Measurements from ENCODE around the gene KLHL29.

KLHL29 gene

GRCh38 chr2:23478933-23479683, 94.1 kb downstream of the KLHL29 start:
- DNase-seq = no peak

GRCh38 chr2:23480957-23481797, 96.2 kb downstream of the KLHL29 start:
- DNase-seq = no peak

GRCh38 chr2:23482188-23482587, 97.2 kb downstream of the KLHL29 start:
- no peak for DNase-seq

GRCh38 chr2:23482607-23483006, 97.6 kb downstream of the KLHL29 start:
- no peak for DNase-seq

GRCh38 chr2:23483791-23484190, 98.8 kb downstream of the KLHL29 start:
- peak; percentile 19 for DNase-seq

- DNase-seq = no peak
Measured at GRCh38 chr2:23484275-23484674, 99.3 kb downstream of the KLHL29 start.

GRCh38 chr2:23484767-23485166, 99.8 kb downstream of the KLHL29 start:
- DNase-seq = no peak

GRCh38 chr2:23485261-23485660, 100.3 kb downstream of the KLHL29 start:
- no peak for DNase-seq

- no peak for DNase-seq
Measured at GRCh38 chr2:23485841-23486683, 101.1 kb downstream of the KLHL29 start.

GRCh38 chr2:23486684-23487075, 101.7 kb downstream of the KLHL29 start:
- DNase-seq = no peak

GRCh38 chr2:23487735-23488492, 102.9 kb downstream of the KLHL29 start:
- DNase-seq = no peak

- DNase-seq = no peak
Measured at GRCh38 chr2:23488584-23488983, 103.6 kb downstream of the KLHL29 start.

- peak; percentile 14 for DNase-seq
Measured at GRCh38 chr2:23489471-23490322, 104.7 kb downstream of the KLHL29 start.

- no peak for DNase-seq
Measured at GRCh38 chr2:23491591-23492336, 106.8 kb downstream of the KLHL29 start.

- DNase-seq = no peak
Measured at GRCh38 chr2:23492337-23492675, 107.3 kb downstream of the KLHL29 start.

GRCh38 chr2:23492921-23493320, 107.9 kb downstream of the KLHL29 start:
- no peak for DNase-seq

GRCh38 chr2:23493846-23494245, 108.9 kb downstream of the KLHL29 start:
- no peak for DNase-seq

GRCh38 chr2:23494286-23494685, 109.3 kb downstream of the KLHL29 start:
- no peak for DNase-seq

GRCh38 chr2:23495661-23496114, 110.7 kb downstream of the KLHL29 start:
- no peak for DNase-seq

- DNase-seq = no peak
Measured at GRCh38 chr2:23496456-23496855, 111.5 kb downstream of the KLHL29 start.

GRCh38 chr2:23497063-23497462, 112.1 kb downstream of the KLHL29 start:
- peak; percentile 18 for DNase-seq

Measured in inflammatory macrophage treated with lipopolysaccharide for 4 hours (primary cell).